Measurements from ENCODE around the gene PFKP. TPM values are rescaled to one million over a fixed set of nuclear protein-coding genes. Genes with fewer than 3 reads are reported as not detected.

The PFKP gene
- total RNA-seq: 42.8 and 44.7 TPM in 2 replicates

GRCh38 chr10:3067118-3067858, at the start of gene PFKP:
PFKP (plus strand) TSS chr10:3067548; CDS start chr10:3067596, 48 bp downstream.
- DNase-seq (peak; percentile 63), ATAC-seq (ENCODE audit: low read depth) (peak; percentile 66)
- Mint-ChIP-seq H3K27ac (peak within 1 kb of the TSS; percentile 50), H3K27me3 (no peaks in the 10 kb centered on the region), H3K36me3 (ENCODE audit: low read depth) (peaks cover 12% of the 10 kb centered on the region), H3K9me3 (no peaks in the 10 kb centered on the region), H3K4me3 (peak within 1 kb of the TSS; percentile 90), H3K4me1 (peaks cover 34% of the 10 kb centered on the region)
- intact Hi-C loops (cut with micrococcal nuclease): loop anchor here (10.0 kb wide), 1 partner anchor 1332 kb away; the partner anchor contains the start of gene ADARB2
- POLR2A ChIA-PET: no interaction called here
- no peak for TF ChIP-seq CTCF (IDR thresholded peaks at IDR 0.05)
- CTCF ChIA-PET: no interaction called here

- CTCF ChIA-PET: interaction anchor here (1.2 kb wide), 1 partner anchor 12 kb away, joined by 3 read pairs; no protein-coding TSS in a partner anchor
- H3K27ac Mint-ChIP-seq: no peak overlapping the region
- no peak for TF ChIP-seq CTCF (IDR thresholded peaks at IDR 0.05)
- DNase-seq (no peak), ATAC-seq (ENCODE audit: low read depth) (no peak)
- H3K36me3 Mint-ChIP-seq (ENCODE audit: low read depth): no peaks in the 10 kb centered on the region
- H3K27me3 Mint-ChIP-seq: peaks cover 32% of the 10 kb centered on the region
- H3K9me3 Mint-ChIP-seq: peaks cover 5% of the 10 kb centered on the region
- POLR2A ChIA-PET: no interaction called here
- H3K4me1 Mint-ChIP-seq: no peaks in the 10 kb centered on the region
- intact Hi-C loops (cut with micrococcal nuclease): no loop called here
- no peak overlapping the region for H3K4me3 Mint-ChIP-seq
These were observed 49.1 kb upstream of the PFKP start for GRCh38 chr10:3018247-3018646.

GRCh38 chr10:3020311-3020710, 47.0 kb upstream of the PFKP start:
- CTCF ChIA-PET: no interaction called here
- POLR2A ChIA-PET: no interaction called here
- intact Hi-C loops (cut with micrococcal nuclease): no loop called here
- ATAC-seq (ENCODE audit: low read depth) (no peak), DNase-seq (no peak)
- Mint-ChIP-seq H3K9me3 (peaks cover 4% of the 10 kb centered on the region), H3K4me1 (no peaks in the 10 kb centered on the region), H3K4me3 (no peak overlapping the region), H3K27me3 (peaks cover 24% of the 10 kb centered on the region), H3K36me3 (ENCODE audit: low read depth) (no peaks in the 10 kb centered on the region), H3K27ac (no peak overlapping the region)
- TF ChIP-seq CTCF (IDR thresholded peaks at IDR 0.05): no peak

- H3K9me3 Mint-ChIP-seq: peaks cover 4% of the 10 kb centered on the region
- H3K27me3 Mint-ChIP-seq: peaks cover 23% of the 10 kb centered on the region
- ChIA-PET CTCF (no interaction called here), POLR2A (no interaction called here)
- no peak overlapping the region for H3K4me3 Mint-ChIP-seq
- TF ChIP-seq CTCF (IDR thresholded peaks at IDR 0.05): no peak
- H3K4me1 Mint-ChIP-seq: no peaks in the 10 kb centered on the region
- ATAC-seq (ENCODE audit: low read depth) (no peak), DNase-seq (no peak)
- no peak overlapping the region for H3K27ac Mint-ChIP-seq
- intact Hi-C loops (cut with micrococcal nuclease): no loop called here
- H3K36me3 Mint-ChIP-seq (ENCODE audit: low read depth): no peaks in the 10 kb centered on the region
These were observed 46.5 kb upstream of the PFKP start for GRCh38 chr10:3020881-3021280.

- intact Hi-C loops (cut with micrococcal nuclease): no loop called here
- H3K9me3 Mint-ChIP-seq: peaks cover 4% of the 10 kb centered on the region
- peaks cover 24% of the 10 kb centered on the region for H3K27me3 Mint-ChIP-seq
- no peaks in the 10 kb centered on the region for H3K36me3 Mint-ChIP-seq (ENCODE audit: low read depth)
- no peaks in the 10 kb centered on the region for H3K4me1 Mint-ChIP-seq
- no peak overlapping the region for H3K4me3 Mint-ChIP-seq
- ATAC-seq (ENCODE audit: low read depth) (no peak), DNase-seq (no peak)
- no peak overlapping the region for H3K27ac Mint-ChIP-seq
- ChIA-PET CTCF (no interaction called here), POLR2A (no interaction called here)
- no peak for TF ChIP-seq CTCF (IDR thresholded peaks at IDR 0.05)
These were observed 45.3 kb upstream of the PFKP start for GRCh38 chr10:3022027-3022426.
